Inflammatory macrophage treated with lipopolysaccharide for 1 hour (primary cell): ENCODE results near the gene C1QC.
A peak's percentile ranks its signal among the peaks of the same experiment; 100 is the strongest.
"Not testable (repeated sequence)": the region's sequence is repeated elsewhere in the genome, so short reads cannot be mapped to it uniquely, and the experiment has no call there.

Experiments used
- DNase-seq, 2 donors: peaks; one replicate each; pipeline ENCODE4 v3.0.0-alpha.2; 2020 to 2022

C1QC gene

GRCh38 chr1:22651941-22652856 lies 8.8 kb downstream of the C1QC start:
- peak in 1 of 2 donors; percentile 41 for DNase-seq

- DNase-seq = peak; percentile 40 to 84
Measured at GRCh38 chr1:22652881-22653316, 9.5 kb downstream of the C1QC start, which contains the start of gene C1QB. TSS of gene C1QB (plus strand) at chr1:22653236. CDS start at chr1:22659463, 6,227 bp downstream.

GRCh38 chr1:22654692-22655091 lies 11.3 kb downstream of the C1QC start:
- no peak for DNase-seq

- no peak for DNase-seq
Measured at GRCh38 chr1:22658385-22659163, 15.1 kb downstream of the C1QC start.

- no peak for DNase-seq
Measured at GRCh38 chr1:22660716-22661241, 17.3 kb downstream of the C1QC start.

GRCh38 chr1:22661880-22662279 lies 18.4 kb downstream of the C1QC start:
- no peak for DNase-seq

DNA sequence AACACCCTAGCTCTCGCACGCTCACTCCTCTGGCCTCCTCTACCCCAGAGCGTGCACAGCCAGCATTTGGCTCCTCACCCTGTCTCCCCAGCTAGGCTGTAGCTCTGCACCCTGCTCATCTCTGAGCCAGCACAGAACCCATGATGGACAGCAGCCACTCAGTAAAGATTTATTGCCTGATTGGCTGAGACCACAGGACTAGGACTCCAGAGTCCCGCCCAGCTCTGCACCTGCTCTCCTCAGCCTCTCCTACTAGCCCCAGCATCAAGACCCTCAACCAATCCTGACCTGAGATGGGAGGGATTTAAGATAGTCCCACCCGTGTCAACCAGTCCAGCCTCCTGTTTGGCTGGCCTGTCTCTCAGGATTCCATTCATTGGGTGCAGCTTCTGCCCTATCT lies 18.9 kb downstream of the C1QC start:
- DNase-seq = no peak

DNA sequence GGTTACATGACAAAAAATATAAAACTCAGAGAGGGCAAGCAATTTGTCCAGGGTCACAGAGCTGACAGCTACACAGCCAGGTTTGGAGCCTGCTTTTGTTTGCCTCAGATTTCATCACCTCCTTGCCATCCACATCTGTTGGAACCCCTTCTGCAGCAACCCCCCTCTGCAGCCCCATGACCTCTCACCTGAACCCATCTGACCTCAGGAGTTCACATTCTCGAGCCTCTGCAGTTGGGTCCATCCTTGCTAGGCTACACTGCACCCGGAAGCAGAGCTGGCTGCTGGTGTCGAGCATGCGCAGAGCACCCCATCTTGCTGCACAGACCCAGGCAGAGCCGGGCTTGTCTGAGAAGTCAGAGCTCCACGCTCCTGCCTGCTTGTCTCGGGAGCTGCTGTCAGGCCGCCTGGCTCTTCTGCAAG lies 19.6 kb downstream of the C1QC start:
- DNase-seq = no peak

DNA sequence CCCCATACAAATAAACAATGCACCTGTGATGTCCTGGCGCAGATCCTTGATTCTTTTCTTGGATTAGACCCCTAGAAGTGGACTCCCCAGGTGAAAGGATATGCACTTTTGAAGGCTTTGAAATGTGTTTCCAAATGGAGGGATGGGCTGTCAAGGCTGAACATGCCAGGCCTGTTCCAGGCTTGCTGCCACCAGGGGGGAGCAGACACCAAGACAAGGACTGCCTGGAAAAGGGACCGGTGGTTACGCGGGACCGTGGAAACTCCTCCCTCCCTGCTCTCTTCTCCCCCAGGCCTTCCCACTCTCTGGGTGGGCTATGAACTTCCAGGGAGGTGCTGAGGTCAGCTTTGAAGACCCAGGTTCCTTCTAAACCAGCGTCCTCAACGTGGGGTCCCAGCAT lies 22.3 kb downstream of the C1QC start:
- no peak for DNase-seq

DNA sequence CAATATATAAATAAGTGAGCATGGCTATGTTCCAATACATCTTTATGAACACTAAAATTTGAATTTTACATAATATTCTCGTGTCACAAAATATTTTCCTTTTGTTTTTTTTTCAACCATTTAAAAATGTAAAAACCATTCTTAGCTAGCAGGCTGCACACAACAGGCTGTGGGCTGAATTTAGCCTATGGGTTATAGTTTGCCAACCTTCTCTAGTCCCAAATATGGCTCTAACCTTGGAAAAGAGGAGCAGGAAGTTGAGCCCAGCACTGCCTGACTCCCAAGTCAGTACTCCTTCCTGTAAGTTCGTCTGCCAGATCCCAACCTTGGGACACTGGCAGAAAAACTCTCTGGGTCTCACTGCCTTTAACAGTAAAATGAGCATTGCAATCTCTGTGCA lies 23.0 kb downstream of the C1QC start:
- no peak for DNase-seq

GRCh38 chr1:22668840-22669239 lies 25.4 kb downstream of the C1QC start:
- DNase-seq = not testable (repeated sequence)

- DNase-seq = no peak
Measured at GRCh38 chr1:22670352-22670975, 27.0 kb downstream of the C1QC start.

DNA sequence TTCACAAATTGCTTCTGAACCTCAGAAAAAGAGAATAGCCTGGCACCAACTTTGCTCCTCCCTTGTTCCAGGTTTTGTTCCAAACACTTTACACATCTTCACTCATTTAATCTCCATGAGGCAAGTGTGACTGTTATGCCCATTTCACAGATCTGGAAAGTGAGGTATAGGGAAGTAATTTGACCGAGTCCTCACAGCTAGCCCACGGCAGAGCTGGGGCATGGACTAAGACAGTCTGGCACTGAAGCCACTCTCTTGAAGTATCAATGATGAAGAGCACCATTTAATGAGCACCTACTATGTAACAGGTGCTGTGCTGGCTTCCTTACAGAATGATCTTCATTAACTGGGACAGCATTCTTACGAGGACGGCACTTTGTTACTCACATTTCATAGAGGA lies 28.6 kb downstream of the C1QC start:
- no peak for DNase-seq

DNA sequence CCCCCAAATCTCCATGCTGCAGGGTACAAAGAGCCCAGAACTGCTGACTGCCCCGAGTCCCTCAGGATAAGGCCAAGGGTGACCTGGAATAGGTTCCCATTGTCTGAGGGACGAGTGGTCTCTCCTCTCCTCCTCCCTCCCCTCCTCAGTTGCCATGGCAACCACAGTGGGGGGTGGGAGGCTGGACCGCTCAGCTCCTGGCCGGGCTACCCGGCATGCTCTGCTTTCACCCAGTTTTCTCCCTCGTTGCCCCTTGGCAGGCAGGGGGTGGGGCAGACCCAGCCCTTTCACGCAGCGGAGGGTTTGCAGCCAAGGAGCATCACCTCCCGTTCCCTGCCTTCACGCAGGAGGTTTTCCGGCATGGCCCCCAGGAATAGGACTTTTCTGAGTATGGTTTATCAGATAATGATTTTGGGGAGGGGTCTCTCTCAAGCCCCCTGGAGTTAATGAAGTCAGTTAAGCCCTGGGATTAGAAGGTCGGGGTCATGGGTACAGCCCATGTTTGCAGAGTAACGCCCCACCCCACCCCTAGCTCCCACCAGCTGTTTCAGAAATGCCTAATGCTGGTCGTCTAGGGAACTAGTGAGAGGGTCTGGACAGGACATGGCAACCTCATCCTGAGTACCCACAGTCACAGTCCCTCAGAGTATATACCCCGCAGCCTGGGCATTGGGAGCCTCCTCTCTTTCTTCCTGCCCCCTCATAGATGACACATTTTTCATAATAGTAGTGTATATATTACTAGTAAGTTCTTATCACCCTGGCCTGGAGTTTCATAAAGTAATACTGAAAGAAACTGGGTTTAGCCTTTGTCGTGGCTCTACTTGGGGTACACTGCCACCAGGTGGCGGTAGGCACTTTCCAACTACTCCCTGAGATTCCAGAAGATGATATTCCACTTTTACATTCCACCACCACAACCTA lies 30.3 kb downstream of the C1QC start:
- DNase-seq = peak; percentile 40 to 77

- no peak for DNase-seq
Measured at GRCh38 chr1:22674410-22674749, 30.9 kb downstream of the C1QC start.

GRCh38 chr1:22676151-22676550 lies 32.7 kb downstream of the C1QC start:
- not testable (repeated sequence) for DNase-seq

DNA sequence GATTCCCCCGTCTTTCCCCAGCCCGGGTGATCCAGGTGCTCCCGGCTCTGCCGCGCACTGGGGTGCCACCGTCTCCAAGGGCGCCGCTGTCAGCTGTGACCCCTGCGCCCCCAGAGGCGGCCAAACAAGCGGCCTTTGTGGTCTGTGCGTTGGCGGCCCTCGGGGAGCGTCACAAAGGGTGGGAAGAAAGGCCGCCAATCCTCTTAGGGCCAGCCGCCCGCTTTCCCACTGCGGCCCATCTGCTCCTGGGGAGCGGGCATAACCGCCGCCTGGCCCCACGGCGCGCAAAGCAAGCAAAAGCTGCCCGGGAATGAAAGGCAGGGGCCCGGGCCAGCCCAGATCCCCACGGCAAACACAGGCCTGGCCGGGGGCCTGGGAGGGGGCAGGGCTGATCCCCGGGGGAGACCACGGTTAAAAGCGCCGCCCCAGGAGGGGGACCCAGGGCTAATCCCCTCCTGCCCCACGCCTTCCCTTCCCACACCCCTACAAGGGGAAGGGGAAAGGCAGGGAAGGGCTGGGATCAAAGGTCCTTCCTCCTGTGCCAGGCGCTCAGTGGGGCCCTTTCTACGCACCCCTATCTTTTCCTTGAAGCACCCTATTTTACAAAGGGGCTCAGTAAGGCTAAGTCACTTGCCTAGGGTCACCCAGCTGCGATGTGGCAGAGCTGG lies 33.6 kb downstream of the C1QC start:
- no peak for DNase-seq

DNA sequence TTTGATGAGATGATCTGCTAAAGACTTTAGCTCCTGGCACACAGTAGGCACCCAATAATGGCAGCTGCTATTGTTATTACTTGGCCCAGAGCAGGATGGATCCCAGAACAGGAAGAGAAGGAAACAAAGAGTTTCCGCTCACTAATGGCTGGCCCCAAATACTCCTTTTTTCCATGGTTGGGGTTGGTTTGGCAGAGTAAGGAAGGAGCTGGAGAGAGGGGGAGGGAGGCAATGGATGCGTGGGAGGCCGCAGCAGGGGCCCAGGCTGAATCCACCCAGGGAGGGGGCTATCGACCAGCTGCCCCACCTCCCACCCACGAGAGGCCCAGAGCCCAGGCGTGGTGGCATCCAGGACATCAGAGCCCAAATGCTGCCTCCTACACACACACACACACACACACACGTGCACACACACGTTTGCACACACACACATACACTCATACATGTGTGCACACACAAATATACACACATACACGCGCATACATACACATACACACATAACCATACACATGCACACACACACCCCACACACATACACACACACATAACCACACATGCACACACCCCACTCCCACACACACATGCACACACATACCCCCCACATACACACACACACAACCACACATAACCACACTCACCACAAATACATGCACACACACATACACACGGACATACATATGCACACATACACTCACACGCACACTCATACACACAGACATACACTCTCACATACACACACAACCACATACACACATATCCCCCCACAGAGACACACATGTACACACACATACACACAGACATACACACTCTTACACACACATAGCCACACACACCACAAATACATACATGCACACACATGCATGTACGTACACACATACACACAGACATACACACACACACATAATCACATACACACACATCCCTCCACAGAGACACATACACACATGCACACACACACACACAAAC lies 34.8 kb downstream of the C1QC start:
- no peak for DNase-seq

GRCh38 chr1:22680726-22681125 lies 37.3 kb downstream of the C1QC start:
- no peak for DNase-seq
